ENCODE data around the gene ATP5F1E.

DNA sequence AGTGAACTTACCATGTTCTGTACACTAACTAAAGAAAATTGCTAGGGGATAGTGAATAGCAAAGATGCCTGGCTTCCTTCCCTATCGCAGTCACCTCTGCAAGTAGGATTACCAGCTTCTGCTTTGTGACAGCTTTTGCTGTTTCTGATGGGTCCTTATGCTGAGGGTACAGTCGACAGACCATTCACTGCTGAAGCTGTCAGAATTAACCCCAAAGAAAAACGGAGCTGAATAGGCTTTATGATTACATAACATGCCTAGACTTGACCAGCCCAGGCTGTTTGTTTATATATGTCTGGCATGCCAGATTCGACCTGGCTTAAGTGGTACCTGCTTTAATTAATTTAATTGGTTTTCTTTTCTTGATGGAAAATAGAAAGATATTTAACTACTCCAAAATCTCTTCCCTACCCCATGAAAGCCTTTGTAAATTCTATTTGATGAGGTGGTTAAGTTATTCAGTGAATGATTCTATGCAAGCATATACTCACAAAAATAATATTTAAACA, 32.1 kb upstream of the ATP5F1E start:
- no peak for TF ChIP-seq CTCF (IDR thresholded peaks at IDR 0.05)
- TF ChIP-seq POLR2A (IDR thresholded peaks at IDR 0.05): no peak
